ENCODE measurements around the gene U2AF1L4.

- no peak for TF ChIP-seq RCOR1 (IDR thresholded peaks at IDR 0.05; ENCODE audit: insufficient replicate concordance, low read length)
- no peak for TF ChIP-seq MXI1 (IDR thresholded peaks at IDR 0.05; ENCODE audit: borderline replicate concordance, low read depth, low read length)
- TF ChIP-seq CTCF (conservative IDR thresholded peaks at IDR 0.05; ENCODE audit: low read depth, low read length), result no peak
- no peak for TF ChIP-seq POLR2A (IDR thresholded peaks at IDR 0.05; ENCODE audit: low read depth, low read length)
- no peak for TF ChIP-seq RFX5 (IDR thresholded peaks at IDR 0.05; ENCODE audit: low read depth, low read length)
- no peak for TF ChIP-seq RAD21 (IDR thresholded peaks at IDR 0.05; ENCODE audit: low read length)
These were observed 17.1 kb downstream of the U2AF1L4 start for GRCh38 chr19:35727956-35728706.
